ENCODE data around the gene ARID1B. TPM values are rescaled to one million over a fixed set of nuclear protein-coding genes. Genes with fewer than 3 reads are reported as not detected.

ARID1B gene
- total and polyA plus RNA-seq, 9 of the 15 experiments (the other 6 are each of a cell fraction or from before 2014, with no cell fraction given) = 12.5 to 50.5 (median 25.8) TPM

GRCh38 chr6:157002774-157003173 lies 225.6 kb downstream of the ARID1B start (continued):
- no peak for TF ChIP-seq MTF1 (CRISPR knock-in tag; IDR thresholded peaks at IDR 0.05; ENCODE audit: borderline replicate concordance)
- no peak for TF ChIP-seq TRIM25 (IDR thresholded peaks at IDR 0.05; ENCODE audit: borderline replicate concordance)

GRCh38 chr6:157005940-157006339 lies 228.8 kb downstream of the ARID1B start:
- CTCF ChIA-PET (ENCODE audit: low intra/inter-chr PET ratio) = no interaction called here
- H3K9ac ChIP-seq (ENCODE audit: insufficient read depth in 1 of 2, low read depth in 2 of 2, low read length in 2 of 2) = no peak overlapping the region
- no peaks in the 10 kb centered on the region for H3K27me3 ChIP-seq (ENCODE audit: control insufficient read depth in 2 of 2, insufficient read depth in 2 of 2, low read length in 2 of 2)
- no peaks in the 10 kb centered on the region for H4K20me1 ChIP-seq (replicated peaks; ENCODE audit: control insufficient read depth, insufficient read depth, low read length)
- H2AFZ ChIP-seq (ENCODE audit: low read depth, low read length) = no peak overlapping the region
- H3K4me2 ChIP-seq (ENCODE audit: insufficient read depth, low read length) = peak overlapping the region; percentile 2; the same call in 1 of the 2 replicates
- ATAC-seq = peak; percentile 30; the same call in 2 of the 3 replicates
- H3K4me1 ChIP-seq (replicated peaks in 1 of 2; ENCODE audit: control insufficient read depth in 2 of 2, insufficient read depth in 2 of 2, low read length in 2 of 2) = peaks cover 3 to 6% of the 10 kb centered on the region in 2 experiments; a peak in 3 of 5 replicates
- WGBS (ENCODE audit: insufficient coverage, low coverage, missing lambda C conversion rate) = 15% methylated on average over 2 of the region's 2 CpGs
- H3K9me3 ChIP-seq (replicated peaks; ENCODE audit: control insufficient read depth, insufficient read depth, low read depth, low read length) = no peaks in the 10 kb centered on the region
- H3K27ac ChIP-seq (ENCODE audit: extremely low read depth, low read depth, low read length) = no peak overlapping the region
- DNase-seq (ENCODE audit: extremely low read depth in 1 of 4, low spot score in 3 of 4) = no peak
- H3K9me1 ChIP-seq (ENCODE audit: control insufficient read depth, insufficient read depth, low read length) = no peaks in the 10 kb centered on the region
- H3K36me3 ChIP-seq (ENCODE audit: control insufficient read depth, insufficient read depth, low read length) = no peaks in the 10 kb centered on the region
- H3K79me2 ChIP-seq (ENCODE audit: control insufficient read depth, insufficient read depth, low read length) = peaks cover 43% of the 10 kb centered on the region; the same call in 2 of the 3 replicates
- TF ChIP-seq ZFP91 (CRISPR knock-in tag; IDR thresholded peaks at IDR 0.05) = no peak
- TF ChIP-seq VEZF1 (CRISPR knock-in tag; IDR thresholded peaks at IDR 0.05) = 0 out of 2 replicates have a peak, but pooled peaks have one; percentile 19
- TF ChIP-seq DPF2 (IDR thresholded peaks at IDR 0.05) = peak; percentile 30; the same call in 1 of the 2 replicates
- no peak for FAIRE-seq
- in situ Hi-C loops (cut with MboI) (no loop called here), intact Hi-C loops (cut with micrococcal nuclease) (no loop called here)
- H3K4me3 ChIP-seq = no peak overlapping the region
- POLR2A ChIA-PET = interaction anchor here (0.7 to 2.2 kb wide), 2 partner anchors 13 to 14 kb away, joined by 3 to 6 read pairs; no protein-coding TSS in a partner anchor
- no TSS peak for BruUV-seq (replicated peaks)
